ENCODE measurements around the gene SUMO4.

SUMO4 gene

DNA sequence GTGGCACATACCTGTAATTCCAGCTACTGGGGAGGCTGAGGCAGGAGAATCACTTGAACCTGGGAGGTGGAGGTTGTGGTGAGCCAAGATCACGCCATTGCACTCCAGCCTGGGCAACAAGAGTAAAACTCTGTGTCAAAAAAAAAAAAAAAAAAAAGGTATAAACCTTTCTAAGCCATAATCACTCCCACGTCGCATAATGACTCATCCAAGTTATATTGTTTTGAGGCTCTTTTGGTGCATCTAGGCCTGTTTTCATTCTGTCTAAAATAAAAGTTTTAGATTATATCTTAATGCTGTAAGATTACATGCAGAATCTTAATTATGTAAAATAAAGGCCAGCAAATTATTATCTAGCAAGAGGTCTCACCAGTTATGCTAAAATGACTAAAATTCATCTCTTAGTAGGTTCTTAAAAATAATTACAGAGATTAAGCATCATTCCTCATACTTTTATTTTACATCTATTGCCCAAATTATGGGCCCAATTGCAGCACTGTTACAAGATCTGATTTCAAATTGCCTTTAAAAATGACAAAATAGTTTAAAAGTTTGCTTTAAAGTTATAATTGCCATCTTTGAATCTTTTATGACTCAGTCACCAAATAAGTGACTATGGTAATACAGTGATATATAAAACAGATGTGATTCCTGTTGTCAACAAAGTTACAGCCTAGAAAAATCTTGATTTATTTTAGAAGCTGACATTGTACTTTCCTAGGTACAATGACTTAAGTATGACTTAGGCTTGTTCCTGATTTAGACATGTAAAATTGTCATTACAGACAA is 10.4 kb upstream of the SUMO4 start:
- DNase-seq (ENCODE audit: low read depth in 2 of 2): no peak

DNA sequence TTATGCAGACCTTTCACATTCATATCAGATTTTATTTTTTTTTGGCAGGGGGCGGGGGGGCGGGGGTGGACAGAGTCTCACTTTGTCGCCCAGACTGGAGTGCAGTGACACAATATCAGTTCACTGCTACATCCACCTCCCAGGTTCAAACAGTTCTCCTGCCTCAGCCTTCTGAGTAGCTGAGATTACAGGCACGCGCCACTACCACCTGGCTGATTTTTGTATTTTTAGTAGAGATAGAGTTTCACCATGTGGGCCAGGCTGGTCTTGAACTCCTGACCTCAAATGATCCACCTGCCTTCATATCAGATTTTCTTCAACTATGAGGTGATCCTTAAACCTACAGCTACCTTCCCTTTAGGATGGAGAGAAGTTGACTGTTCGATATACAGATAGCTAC is 8.0 kb upstream of the SUMO4 start:
- DNase-seq (ENCODE audit: low read depth in 2 of 2): no peak

DNA sequence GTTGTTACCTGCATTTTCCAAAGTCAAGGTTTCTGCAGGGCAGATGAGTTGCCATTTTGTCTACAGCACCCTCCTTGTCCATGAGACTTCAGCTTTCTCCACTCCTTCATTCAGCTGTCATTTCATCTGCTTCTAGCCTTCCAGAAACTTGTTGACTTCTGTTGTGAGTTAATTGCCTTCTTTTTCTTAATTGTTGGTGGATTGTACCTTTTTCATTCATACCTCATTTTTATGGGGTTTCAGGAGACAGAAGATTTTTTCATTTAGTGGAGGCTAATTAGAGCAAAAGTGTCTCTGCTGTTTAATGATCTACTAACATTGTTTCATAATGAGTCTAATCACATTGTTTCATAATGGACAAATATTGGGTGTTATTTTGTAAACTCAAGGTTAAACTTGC is 7.5 kb upstream of the SUMO4 start:
- DNase-seq (ENCODE audit: low read depth in 2 of 2): no peak

DNA sequence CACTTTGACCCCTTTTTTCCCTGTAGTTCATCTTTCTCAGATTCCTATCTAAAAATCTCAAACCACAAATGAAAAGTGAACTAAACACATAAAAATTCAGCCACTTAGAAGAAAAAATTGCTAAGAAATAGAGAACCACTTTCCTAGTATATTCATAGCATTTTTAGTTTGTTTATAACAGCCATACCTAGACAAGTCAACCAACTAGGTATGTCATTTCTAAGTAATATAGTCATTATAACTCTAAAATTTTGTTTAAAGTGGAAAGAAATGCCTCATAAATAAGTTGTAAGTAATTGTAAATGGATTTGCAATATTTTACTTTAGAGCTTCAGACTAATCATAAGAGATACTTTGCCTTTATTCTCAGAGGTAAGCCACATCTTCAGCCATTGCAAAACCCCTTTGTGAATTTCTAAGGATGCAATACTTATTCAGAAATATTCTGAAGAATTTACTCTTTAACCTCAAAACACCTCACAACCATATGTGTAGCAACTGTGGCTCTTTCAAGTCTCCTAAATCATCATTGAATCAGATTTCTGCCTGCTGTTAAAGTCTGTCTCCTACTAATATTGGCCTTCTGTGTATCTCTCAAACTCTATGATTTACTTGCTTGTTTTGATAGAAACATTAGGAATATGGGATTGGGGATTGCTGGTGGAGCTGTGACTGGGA is 6.9 kb upstream of the SUMO4 start:
- peak in 1 of 2 experiments; percentile 24 for DNase-seq (ENCODE audit: low read depth in 2 of 2)

DNA sequence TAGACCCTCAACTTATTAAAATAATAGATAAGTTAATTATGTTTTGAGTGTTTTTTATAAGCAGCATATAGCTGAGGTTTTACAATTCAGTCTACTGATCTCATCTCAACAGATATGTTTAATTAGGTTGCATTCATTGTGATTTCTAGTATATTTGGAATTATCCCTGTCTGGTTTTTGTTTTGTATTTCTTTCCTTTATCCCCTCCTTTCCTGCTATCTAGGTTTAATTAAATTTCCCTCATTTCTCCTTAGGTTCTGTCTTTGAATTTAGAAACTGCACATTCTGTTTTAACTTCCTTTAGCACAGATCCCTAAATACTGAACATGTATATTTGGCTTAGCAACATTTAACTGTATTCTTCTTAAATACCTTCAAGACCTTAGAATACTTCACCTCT is 4.9 kb upstream of the SUMO4 start:
- no peak for DNase-seq (ENCODE audit: low read depth in 2 of 2)

DNA sequence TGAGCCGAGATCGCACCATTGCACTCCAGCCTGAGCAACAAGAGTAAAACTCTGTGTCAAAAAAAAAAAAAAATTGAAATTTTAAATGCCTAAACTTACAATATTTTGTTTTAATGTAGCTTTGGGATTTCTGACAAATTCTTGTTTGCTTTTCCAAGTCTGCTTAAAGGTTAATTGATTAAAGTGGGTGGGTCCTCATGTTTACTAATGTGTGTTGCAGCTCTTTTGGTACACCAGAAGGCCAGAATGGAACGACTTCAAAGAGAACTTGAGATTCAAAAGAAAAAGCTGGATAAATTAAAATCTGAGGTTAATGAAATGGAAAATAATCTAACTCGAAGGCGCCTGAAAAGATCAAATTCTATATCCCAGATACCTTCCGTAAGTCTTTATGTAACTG is 2.7 kb upstream of the SUMO4 start:
- DNase-seq (ENCODE audit: low read depth in 2 of 2): no peak

DNA sequence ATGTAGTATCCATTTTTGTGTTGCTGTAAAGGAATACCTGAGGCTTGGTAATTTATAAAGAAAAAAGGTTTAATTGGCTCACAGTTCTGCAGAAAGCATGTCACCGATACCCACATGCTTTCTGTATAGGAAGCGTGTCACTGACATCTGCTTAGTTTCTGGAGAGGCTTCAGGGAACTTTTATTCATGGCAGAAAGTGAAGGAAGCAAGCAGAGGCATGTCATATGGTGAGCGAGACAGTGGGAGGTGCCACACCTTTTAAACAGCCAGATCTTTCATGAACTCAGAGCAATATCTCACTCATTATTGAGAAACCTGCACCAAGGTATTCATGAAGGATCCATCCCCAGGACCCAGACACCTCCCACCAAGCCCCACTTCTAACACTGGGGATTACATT is 3.5 kb downstream of the SUMO4 start:
- DNase-seq (ENCODE audit: low read depth in 2 of 2): no peak

DNA sequence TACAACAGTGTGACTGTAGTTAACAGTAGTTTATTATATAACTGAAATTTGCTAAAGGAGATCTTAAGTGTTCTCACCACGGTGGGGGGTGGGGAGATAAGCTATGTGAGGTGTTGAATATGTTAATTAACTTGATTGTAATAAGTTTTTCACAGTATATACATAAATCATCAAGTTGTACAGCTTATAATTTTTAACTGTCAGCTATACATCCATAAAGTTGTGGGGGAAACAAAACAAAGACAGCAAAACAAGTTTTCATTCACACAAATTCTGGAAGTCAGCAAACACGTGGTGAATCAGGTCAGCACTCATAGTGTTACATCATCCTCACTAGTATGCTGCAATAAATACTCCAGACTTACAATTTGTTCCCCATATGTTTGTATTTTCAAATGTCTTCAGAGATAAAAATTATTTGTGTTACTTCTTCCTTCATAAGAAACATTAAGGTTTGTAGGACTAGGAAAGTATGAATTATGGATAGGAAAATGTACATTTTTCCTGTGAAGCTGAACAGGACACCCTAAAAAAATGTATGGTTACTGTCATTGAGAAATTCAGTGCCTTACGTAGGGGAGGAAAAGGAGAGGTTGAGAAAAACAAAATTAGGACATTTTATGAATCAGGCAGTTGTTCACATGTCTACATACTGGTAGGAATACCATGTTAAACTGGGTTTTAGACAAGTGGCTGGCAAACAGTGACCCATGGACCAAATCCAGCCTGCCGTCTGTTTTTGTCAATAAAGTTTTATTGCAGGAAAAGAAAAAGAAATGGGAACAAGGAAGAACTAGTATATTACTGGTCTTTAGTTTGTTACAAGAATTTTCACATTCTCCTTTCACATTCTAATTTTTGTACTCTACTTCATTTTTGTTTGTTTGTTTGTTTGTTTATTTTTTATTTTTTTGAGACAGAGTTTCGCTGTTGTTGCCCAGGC is 6.0 kb downstream of the SUMO4 start:
- DNase-seq (ENCODE audit: low read depth in 2 of 2): peak in 1 of 2 experiments; percentile 15

DNA sequence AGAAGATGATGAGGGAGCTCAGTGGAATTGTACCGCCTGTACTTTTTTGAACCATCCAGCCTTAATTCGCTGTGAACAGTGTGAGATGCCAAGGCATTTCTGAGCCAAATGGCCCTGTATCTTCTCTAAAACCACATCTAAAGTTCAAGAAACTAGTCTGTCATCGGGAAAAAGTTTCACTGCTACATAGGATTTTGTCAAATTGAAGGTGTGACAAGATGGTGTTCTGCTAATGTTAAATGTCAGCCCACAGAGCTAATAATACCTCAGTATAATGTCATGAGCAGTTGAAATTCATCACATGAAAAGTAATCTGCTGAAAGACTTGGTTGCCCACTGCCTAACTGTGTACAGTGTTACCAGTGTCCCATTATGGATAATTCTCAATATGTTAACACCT is 9.6 kb downstream of the SUMO4 start:
- DNase-seq (ENCODE audit: low read depth in 2 of 2): no peak

DNA sequence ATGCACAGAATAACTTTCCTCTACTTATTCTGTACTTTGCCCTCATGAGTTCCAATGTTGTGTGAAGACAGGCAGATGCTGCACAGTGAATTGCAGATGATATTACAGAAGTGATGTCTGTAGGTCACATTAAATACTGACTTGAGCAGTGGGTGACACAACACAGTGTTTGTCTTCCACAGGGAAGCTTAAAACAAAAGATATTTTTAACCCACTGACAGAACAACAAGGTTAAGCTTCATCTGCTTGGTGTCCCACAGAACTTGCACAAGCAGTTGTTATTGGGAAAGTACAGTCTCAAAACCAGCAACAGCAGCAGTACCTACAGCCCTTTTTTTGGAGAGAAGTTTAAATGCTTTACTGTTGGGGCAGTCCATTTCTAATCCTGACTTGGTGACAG is 10.5 kb downstream of the SUMO4 start:
- no peak for DNase-seq (ENCODE audit: low read depth in 2 of 2)

DNA sequence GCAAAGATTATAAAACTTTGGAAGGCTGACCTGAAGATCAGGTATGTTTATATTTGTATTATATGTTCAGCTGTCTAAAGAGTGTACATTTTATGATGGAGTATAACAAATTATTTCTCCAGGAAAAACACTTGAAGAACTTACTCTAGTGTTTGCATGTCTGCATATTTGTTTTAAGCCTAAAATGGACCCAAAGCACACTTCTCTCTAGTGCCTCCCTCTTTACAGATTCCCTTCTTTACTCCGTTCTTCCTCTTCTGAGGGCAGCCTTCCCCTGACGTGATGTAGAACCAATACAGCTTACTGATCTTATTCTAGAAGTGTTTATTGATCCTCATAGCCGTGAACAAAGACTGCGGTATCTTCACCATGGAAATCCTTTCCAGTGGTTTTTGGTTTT is 13.9 kb downstream of the SUMO4 start:
- no peak for DNase-seq (ENCODE audit: low read depth in 2 of 2)

DNA sequence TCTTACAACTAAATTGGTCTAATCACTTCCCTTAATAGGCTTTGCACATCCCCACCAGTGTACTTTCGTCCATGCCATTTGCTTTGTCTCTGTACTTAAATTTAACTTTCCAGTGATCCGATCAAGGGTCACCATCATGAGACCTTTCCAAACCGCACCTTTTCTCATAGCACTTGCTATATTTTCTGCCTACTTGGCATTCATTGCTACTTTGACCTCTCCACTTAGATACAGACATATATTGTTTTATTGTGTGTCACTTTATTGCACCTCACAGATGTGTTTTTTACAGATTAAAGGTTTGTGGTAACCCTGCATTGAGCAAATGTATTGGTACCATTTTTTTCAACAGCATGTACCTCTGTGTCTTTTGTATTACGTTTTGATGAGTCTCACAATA is 14.8 kb downstream of the SUMO4 start:
- DNase-seq (ENCODE audit: low read depth in 2 of 2): no peak

DNA sequence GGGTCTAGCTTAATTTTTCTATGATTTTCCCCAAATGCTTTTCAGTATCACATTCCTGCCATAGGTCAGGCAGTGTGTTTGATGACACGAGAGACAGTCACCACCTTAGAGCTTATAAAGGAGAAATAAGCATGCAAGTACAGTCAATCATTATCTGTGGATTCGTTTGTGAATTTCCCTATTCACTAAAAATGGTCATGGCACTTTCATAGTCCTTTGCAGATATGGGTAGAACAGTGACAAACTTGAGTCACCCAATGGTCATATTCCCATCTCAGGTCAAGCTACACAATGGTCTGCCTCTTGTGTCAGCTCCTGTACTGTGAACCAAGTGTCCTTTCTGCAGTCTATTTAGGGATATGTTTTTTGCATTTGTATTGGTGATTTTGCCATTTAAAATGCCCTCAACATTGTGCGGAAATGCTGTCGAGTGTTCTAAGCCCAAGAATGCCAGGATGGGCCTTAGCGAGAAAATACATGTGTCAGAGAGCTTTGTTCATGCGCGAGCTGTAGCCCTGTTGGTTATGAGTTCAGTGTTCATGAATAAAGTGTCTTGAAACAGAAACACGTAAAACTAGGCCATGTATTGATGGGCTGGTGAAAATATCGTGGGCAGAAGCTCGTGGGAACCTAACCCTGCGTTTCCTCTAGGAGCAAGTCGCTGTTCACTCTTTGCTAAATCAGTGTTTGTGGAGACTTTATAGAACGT is 19.8 kb downstream of the SUMO4 start:
- no peak for DNase-seq (ENCODE audit: low read depth in 2 of 2)

DNA sequence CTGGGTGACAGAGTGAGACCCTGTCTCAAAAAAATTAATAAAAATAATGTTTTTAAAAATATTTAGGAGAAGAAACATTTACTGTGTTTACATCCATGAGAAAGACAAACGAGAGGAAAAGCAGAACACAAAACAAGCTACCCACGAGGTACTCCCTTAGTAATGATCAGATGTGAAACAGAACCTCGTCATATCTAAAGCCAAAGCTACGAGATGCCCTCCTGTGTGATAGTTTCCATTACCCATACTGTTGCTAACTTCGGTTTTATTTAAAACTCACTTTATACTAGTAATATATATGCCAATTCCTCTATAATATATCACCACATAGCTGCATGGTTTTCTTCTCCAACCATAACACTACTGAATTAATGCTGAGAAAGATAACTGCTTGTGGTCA is 21.1 kb downstream of the SUMO4 start:
- no peak for DNase-seq (ENCODE audit: low read depth in 2 of 2)

DNA sequence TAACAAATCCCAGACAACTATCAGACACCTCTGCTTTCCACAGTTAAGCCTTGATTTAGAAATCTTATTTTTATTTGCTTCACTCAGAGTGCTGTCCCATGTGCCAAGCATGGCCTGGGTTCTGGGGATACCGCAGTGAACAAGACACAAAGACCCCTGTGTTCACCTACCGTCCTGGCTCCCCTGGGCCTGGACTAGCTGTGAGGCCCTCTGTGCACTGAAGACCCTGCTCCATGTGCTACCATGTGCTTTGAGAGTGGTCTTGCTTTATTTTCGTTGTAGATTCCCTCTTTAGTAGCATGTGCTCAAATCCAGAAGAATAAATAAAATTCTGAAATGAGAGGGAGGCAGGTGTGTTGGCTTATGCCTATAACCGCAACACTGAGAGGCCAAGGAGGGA is 22.5 kb downstream of the SUMO4 start:
- DNase-seq (ENCODE audit: low read depth in 2 of 2): no peak

DNA sequence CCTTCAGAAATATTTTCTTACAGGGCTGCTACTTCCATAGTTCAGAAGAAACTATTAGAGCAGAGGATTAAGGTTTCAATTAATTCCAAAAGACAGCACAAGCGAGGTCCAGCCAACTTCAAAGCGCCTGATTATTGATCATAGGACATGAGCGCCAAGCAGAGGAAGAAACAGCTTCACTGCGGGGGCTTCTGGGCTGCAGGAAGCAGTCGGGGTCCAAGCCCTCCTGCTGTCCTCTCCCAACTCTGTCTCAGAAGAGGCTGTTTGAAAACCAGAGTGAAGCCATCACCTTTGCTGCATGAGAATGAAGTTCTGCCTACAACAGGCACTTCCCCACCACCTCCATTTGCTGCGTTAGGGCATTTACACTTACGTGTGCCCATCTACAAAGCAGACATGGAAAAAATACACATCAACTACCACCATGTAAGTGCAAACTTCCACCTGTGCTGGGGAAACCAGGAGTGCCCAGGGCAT is 23.9 kb downstream of the SUMO4 start:
- DNase-seq (ENCODE audit: low read depth in 2 of 2): no peak

DNA sequence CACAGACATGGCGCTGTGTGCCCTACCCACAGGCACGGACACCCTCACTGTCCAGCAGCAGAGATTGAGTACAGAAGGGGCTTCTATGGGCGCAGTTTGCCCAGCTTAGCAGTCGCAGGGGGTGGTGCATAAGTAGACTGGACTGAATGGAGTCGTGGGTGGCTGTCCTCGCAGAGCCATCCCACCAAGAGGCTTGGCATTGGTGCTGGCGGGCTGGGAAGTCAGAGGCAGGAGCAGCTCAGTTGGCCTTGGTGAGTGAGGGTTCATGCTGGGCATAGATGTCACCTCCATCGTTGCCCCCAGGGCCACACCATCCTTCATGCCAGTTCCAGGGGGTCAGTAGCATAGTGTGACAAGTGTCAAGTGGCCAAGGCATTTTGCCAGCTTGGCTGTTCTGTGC is 25.2 kb downstream of the SUMO4 start:
- DNase-seq (ENCODE audit: low read depth in 2 of 2): no peak

DNA sequence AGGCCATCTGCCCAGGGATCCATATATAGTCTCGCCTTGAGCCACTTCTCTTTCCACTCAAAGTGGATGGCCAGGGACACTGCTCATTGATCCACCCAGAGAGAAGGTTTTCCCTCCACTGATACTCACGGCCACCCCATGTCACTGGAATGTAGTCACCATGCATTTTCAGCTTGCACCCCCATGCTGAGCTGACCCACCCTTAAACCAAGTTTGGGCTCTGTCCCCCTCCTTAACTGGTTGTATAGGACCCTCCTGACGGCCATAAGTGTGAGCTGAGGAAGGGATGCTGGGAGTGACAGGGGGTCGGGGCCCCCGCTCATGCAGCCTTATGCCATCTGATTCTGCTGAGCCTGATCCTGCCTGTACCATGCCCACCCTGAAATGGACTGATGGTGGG is 25.7 kb downstream of the SUMO4 start:
- no peak for DNase-seq (ENCODE audit: low read depth in 2 of 2)

DNA sequence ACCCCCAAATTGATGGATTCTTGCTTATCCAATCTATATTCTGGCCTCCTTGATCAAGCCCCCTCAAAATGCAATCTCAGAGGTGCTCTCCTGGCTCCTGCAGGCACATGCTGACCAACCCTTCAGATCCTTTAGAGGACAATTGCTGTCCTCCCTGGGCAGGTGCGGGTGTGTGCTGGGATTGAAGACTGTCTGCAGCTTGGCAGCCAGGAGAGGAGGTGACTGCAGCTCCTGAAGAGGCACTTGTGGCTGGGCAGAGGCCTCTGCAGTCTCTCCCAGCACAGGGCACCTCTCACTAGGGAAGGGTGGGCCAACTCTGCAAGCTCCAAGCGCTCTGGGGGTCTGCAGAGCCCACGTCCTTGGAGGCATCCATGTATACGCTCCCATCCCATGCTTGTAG is 28.5 kb downstream of the SUMO4 start:
- no peak for DNase-seq (ENCODE audit: low read depth in 2 of 2)

DNA sequence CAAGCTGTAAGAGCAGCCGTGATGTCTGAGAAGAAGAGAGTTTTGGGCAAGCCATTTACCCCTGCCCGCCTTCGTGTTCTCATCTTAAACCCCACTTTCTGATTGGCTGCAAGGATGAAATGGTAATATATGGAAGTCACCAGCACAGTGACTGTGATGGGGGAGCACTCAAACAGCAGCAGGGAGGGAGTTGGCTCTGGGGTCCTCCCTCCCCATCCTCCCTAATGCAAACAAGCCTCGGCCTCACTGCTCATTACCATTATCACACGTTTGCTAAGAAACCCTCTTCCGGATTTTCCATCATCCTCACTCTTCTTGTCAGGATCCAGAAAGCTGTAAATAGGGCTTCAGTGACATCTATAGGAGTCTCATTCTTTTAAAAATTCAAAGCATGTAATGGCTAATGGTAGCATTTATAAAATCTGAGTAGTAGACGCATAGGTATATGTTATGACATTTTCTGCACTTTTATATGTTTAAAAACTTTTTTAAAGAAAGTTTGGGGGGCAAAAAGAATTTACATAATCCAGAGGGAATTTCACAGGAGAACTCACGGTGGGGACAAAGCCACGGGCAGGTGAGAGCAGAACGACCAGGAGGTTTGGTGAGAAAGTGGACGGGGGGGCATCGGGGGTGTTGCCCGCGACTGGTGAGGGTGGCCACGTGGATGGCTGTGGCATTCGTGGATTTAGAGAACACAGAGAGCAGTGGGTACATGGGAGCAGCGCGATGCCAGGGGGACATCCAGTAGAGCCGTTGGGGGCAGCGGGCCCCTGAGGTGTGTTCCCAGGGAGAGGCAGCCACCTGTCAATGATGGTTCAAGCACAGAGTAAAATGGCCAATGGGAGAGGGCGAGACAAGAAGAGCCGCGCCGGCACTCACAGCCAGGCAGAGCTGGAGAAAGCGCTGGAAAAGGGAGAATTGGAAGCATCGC is 29.6 kb downstream of the SUMO4 start:
- DNase-seq (ENCODE audit: low read depth in 2 of 2): no peak
